Rectal smooth muscle tissue (tissue), 1 donor: Measurements from ENCODE around the gene CALML5.

Experiments used
- H3K27ac ChIP-seq: one replicate; pipeline ENCODE4 v1.7.0; 2013; ENCODE audit warnings: low read depth, low read length, inconsistent platforms
- H3K27me3 ChIP-seq: one replicate; pipeline ENCODE4 v1.7.0; 2013; ENCODE audit warnings: low read length; ENCODE audit not compliant: control insufficient read depth, insufficient read depth
- H3K36me3 ChIP-seq: one replicate; pipeline ENCODE4 v1.7.0; 2013; ENCODE audit warnings: low read length; ENCODE audit not compliant: control insufficient read depth, insufficient read depth
- H3K4me1 ChIP-seq: one replicate; pipeline ENCODE4 v1.7.0; 2013; ENCODE audit warnings: low read length; ENCODE audit not compliant: control insufficient read depth, insufficient read depth
- H3K4me3 ChIP-seq: one replicate; pipeline ENCODE4 v1.7.0; 2013; ENCODE audit warnings: low read length
- H3K9ac ChIP-seq: one replicate; pipeline ENCODE4 v1.7.0; 2013; ENCODE audit warnings: low read length

CALML5 gene

DNA sequence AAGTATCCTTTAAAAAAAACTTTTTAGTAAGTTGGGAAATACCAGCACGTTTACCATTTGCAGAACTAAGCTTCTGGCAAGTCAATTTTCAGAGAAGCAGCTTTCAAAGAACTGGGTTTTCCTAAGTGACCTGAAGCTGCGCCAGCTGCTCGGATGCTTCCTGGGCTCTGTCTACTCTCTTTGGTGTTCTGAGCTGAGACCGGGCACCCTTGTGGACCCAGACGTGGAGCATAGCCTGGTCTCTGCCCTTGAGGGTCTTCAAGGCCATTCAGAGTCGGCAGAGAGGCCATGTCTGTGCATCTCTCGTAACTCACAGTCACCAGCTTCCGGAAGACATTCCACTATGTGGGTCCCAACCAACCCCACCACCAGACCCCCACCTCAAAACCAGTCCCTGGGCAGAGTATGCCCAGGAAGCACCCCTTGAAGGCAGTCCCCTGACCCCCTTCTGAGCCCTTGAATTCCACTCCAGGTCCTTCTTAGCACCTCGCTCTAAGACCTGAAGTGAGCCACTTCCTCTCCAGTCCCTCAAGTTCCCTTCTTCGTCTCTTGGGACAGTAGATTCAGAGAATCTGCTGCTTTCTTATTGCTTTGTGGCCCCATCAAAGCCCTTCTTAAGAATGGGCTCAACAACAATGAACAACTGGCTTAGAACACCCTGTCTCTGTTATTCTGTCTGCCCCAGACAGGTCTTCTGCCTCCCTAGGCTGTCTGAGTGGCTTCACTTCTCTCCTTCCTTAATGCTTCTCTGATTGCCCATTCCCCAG lies 8.5 kb downstream of the CALML5 start:
- H3K4me1 ChIP-seq, result no peaks in the 10 kb centered on the region
- no peak overlapping the region for H3K4me3 ChIP-seq
- H3K27me3 ChIP-seq, result no peaks in the 10 kb centered on the region
- H3K27ac ChIP-seq, result no peak overlapping the region
- no peaks in the 10 kb centered on the region for H3K36me3 ChIP-seq
- H3K9ac ChIP-seq, result no peak overlapping the region

DNA sequence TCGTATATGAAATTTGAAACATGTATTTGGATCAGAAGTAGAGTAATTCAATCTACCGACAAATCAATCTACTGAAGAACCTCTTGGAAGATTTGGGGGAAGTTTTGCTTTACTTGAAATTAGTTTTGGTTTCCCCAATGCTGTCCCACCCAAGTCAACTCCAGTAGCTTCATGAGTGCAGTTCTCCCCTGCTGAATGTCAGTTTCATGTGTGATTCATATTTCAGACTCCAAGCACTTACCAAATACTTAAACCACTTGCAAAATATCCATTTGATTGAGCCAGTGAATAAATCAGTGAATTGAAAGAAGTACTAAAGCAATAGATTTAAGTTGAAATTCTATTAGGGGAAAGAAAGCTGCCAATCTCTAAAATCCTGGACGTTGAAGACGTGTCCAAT lies 9.3 kb downstream of the CALML5 start:
- no peak overlapping the region for H3K9ac ChIP-seq
- no peak overlapping the region for H3K27ac ChIP-seq
- H3K36me3 ChIP-seq, result no peaks in the 10 kb centered on the region
- no peaks in the 10 kb centered on the region for H3K27me3 ChIP-seq
- H3K4me3 ChIP-seq, result no peak overlapping the region
- H3K4me1 ChIP-seq, result no peaks in the 10 kb centered on the region

DNA sequence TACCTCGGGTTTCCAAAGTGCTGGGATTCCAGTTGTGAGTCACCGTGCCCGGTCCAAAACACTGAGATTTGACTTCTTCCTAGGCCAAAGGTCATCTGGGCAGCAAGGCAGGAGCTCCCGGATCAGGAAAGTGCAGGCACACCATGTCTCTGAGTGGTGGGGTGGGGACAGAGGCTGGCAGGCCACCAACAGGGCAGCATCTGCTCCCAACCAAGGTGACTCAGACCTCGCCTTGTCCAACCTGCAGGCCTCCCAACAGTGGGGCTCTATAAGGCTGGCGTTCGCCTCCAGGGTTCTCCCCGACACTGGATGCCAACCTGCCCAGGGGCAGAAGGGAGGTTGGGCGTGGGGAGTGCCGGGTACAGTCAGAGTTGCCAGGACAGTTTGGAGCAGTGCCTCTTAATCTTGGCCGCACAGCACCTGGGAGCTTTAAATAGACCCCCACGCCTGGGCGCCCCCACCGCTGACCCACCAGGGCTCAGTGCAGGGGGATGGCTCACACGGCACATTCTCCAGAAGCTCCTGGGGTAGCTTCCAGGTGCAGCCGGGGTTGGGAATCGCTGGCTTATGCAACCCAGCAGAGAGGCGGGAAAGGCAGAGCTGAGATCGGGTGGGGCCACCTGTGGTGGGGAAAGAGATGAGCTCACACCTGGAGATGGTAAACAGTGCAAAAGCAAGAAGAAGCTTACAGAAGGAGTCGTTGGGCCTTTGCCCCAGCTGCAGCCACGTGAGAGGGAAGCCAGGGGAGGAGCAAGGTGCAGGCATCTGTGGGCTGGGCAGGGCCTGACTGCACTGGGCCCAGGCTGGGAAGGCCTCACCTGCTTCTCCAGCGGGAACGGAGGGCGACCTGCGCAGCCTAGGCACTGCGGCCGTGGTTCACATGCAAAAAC lies 10.9 kb downstream of the CALML5 start:
- H3K36me3 ChIP-seq, result no peaks in the 10 kb centered on the region
- H3K27me3 ChIP-seq, result no peaks in the 10 kb centered on the region
- H3K4me3 ChIP-seq, result no peak overlapping the region
- H3K4me1 ChIP-seq, result no peaks in the 10 kb centered on the region
- no peak overlapping the region for H3K27ac ChIP-seq
- H3K9ac ChIP-seq, result no peak overlapping the region

DNA sequence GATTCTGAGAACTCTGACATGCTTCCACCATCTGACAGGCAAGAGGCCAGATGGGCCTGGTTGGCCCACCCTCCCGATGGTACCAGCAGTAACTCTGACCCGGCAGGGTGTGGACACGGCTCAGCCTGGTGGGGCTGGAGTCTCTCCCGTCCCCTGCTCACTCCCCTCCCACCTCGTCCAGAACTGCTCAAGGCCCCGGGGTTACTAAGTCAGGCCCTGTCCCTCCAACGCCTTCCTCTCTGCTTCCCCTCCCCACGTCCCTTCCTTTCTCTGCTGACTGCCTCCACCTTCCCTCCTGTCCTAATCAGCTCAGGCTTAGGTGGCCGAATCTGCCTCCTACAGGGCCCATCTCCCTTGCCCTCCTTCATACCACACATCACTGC lies 12.5 kb downstream of the CALML5 start:
- Histone ChIP-seq H3K4me3 (no peak overlapping the region), H3K9ac (peak overlapping the region; percentile 0), H3K36me3 (no peaks in the 10 kb centered on the region), H3K27ac (no peak overlapping the region), H3K4me1 (no peaks in the 10 kb centered on the region), H3K27me3 (no peaks in the 10 kb centered on the region)

DNA sequence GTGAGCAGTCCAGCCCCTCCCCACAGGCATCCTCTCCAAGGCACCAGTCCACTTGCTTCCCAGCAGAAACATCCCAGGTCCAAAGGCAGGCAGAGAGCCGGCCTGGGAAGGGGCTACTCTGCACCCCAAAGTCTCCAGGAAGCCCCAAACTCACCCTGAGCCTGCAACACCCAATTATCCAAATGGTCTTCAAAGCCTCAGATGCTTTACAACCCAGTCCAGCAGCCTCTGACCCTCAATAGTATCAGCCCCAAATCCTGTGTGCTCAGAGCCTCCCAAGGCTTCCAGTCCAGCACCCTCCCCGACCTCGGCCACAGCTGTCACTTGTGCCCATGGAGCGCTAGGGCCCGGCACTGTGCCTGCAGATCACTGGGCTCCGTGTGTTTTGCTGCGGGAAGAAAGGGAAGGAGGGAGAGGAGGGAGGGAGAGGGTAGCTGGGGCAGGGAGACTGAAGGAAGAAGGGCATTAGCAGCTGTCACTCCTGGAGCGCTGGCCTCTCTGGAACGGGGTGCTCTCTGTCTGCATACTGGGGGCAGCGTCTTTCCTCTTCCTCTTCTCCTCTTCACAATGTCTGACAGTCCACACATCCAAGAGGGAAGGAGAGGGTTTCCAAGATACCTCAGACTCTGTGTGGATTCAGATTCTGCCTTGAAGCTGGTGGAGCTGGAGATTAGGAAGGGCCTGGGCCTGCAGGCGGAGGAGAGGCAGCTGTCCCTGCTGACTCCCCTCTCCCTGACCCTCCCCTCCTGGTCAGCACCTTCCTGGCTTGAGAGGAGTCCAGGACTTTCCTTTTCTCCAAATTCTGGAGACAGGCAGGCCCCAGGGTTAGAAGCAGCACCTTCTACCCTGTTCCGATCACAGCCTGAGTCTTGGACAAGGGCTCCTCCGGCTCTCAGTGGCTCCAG lies 13.2 kb downstream of the CALML5 start:
- no peaks in the 10 kb centered on the region for H3K27me3 ChIP-seq
- H3K4me1 ChIP-seq, result no peaks in the 10 kb centered on the region
- no peaks in the 10 kb centered on the region for H3K36me3 ChIP-seq
- no peak overlapping the region for H3K27ac ChIP-seq
- H3K9ac ChIP-seq, result peak overlapping the region; percentile 0
- no peak overlapping the region for H3K4me3 ChIP-seq

DNA sequence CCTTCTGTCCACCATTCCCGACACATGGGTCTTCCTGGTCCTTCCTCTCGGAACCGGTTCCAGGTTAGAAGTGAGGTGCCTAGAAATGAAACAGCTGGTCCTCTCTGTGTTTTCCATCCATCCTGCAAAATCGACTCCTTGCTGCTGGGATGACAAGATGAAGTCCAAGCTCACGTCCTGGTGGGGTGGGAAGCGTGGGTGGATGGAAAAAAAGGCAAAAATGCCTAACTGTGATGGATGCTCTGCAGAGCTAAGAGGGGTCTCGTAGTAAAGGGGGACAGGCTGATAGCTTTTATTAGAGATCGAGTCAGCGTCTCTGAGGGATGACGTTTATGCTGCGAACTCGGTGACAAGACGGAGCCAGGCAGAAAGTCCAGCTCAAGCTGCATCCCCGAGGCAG lies 14.1 kb downstream of the CALML5 start:
- Histone ChIP-seq H3K4me1 (no peaks in the 10 kb centered on the region), H3K27me3 (no peaks in the 10 kb centered on the region), H3K36me3 (no peaks in the 10 kb centered on the region), H3K4me3 (no peak overlapping the region), H3K9ac (no peak overlapping the region), H3K27ac (no peak overlapping the region)

DNA sequence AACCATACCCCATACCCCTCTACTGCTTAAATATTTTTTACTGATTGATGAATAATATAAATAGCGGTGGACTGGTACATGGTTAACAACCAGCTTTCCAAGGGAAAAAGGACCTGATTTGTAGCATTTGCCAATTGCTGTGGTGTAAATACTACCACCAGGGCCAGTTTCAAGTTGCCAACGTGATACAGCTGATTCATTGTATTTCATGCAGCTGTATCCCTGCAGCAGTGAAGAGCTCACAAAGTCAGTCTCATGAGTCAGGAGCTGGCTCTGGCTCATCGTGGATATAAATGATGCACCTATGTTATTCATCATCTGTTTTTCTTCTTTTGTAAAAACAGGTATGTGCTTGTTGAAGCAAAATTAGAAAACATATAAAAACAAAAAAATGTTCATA lies 15.2 kb downstream of the CALML5 start:
- no peaks in the 10 kb centered on the region for H3K27me3 ChIP-seq
- H3K4me1 ChIP-seq, result no peaks in the 10 kb centered on the region
- H3K9ac ChIP-seq, result no peak overlapping the region
- H3K4me3 ChIP-seq, result no peak overlapping the region
- no peaks in the 10 kb centered on the region for H3K36me3 ChIP-seq
- no peak overlapping the region for H3K27ac ChIP-seq

DNA sequence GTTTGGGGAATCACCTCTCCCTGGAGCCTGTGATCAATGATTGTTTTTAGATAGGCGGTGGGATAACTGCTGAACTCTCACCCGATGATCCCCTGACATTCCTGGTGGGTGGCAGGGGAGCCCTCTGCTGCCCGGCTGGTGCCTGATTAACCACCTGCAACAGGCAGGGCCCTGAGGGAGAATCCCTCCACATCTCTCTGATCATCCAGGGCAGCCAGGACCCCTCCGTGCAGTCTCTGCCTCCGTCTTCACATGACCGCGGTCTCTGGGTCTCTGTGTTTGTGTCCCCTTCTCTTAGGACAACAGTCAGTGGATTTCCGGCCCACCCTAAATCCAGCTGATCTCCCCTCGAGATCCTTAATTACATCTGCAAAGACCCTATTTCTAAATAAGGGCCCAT lies 17.4 kb downstream of the CALML5 start:
- no peak overlapping the region for H3K27ac ChIP-seq
- H3K27me3 ChIP-seq, result no peaks in the 10 kb centered on the region
- H3K4me3 ChIP-seq, result no peak overlapping the region

DNA sequence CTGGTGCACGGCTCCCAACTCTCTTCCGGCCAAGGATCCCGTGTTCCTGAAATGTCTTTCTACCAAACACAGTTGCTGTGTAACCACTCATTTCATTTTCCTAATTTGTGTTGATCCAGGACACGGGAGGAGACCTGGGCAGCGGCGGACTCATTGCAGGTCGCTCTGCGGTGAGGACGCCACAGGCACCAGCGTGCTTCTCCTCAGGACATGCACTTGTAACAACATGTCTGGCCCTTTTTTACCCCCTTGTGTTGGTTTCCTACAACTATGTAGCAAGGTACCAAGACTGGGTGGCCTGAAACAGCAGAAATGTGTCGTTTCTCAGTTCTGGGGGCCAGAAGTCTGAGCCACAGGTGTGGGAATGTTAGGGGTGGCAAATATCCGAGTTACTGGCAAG lies 18.2 kb downstream of the CALML5 start:
- Histone ChIP-seq H3K9ac (no peak overlapping the region), H3K27me3 (no peaks in the 10 kb centered on the region), H3K27ac (no peak overlapping the region), H3K4me1 (no peaks in the 10 kb centered on the region), H3K36me3 (no peaks in the 10 kb centered on the region), H3K4me3 (no peak overlapping the region)

More for the DNA sequence above, 17.4 kb downstream of the CALML5 start:
- no peaks in the 10 kb centered on the region for H3K36me3 ChIP-seq
- H3K4me1 ChIP-seq, result no peaks in the 10 kb centered on the region
- no peak overlapping the region for H3K9ac ChIP-seq

DNA sequence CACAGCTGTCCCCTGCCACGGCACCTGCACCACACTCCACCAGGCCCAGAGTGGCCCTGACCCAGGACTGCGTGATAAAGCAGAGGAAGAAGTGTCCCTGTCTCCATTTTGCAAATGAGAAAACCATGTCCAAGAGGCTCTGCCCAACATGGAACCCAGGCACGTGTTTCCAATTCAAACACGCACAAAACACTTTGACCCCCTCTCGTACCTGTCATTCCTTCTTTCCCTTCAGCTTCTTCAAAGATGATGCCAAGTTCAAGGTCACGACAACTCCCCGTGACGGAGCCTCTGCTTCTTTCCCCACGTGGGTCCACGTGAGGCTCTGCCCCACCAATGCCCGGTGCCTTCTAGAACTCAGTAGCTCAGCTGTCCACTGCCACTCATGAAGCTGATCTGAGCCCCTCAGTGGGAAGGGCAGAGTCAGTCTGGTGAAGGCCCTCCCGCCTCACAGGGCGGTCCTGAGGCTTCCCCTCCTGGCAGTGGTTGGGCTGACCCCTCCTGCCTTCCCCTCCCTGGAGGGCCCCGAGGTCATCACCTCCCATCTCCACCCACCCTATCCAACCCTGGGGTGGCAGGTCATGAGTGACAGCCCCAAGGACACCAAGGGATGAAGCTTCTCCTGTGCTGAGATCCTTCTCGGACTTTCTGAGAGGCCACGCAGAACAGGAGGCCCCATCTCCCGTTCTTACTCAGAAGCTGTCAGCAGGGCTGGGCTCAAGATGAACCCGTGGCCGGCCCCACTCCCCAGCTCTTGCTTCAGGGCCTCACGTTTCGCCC lies 19.0 kb downstream of the CALML5 start:
- Histone ChIP-seq H3K4me3 (no peak overlapping the region), H3K9ac (no peak overlapping the region), H3K27me3 (no peaks in the 10 kb centered on the region), H3K36me3 (no peaks in the 10 kb centered on the region), H3K4me1 (no peaks in the 10 kb centered on the region), H3K27ac (no peak overlapping the region)

DNA sequence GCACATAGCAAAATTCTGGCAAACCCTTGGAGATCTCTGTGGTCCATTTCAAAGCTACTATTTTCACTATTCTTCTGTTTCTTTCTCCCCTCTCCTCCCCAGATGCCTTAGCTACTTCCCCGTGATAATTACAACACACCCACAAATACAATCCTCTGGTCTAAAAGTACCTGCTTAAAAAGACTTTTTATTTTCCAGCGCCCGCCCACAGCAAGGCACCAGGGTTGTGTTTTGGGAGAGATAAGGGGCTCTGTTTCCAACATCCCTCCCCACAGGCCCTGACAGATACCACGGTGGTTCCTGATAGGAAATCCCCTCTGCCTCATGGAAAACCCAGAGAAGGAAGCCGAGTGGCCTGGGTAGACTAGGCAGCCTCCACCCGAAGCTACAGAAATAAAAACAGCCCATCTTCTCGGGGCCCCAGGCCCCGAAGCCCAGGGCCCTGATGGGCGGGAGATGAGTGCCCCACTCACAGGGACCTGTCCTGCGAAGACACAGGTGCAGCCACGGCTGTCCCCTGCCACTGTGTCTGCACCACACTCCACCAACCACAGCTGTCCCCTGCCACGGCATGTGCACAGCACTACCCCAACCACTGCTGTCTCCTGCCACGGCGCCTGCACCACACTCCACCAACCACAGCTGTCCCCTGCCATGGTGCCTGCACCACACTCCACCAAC lies 19.7 kb downstream of the CALML5 start:
- Histone ChIP-seq H3K4me3 (no peak overlapping the region), H3K27ac (no peak overlapping the region), H3K27me3 (no peaks in the 10 kb centered on the region), H3K4me1 (no peaks in the 10 kb centered on the region), H3K36me3 (no peaks in the 10 kb centered on the region), H3K9ac (no peak overlapping the region)
